ENCODE measurements around the gene GNB4.

GRCh38 chr3:179348325-179349013 lies 102.8 kb downstream of the GNB4 start:
- TF ChIP-seq CTCF (conservative IDR thresholded peaks at IDR 0.05) (no peak), EZH2 (IDR thresholded peaks at IDR 0.05; ENCODE audit: low read depth) (no peak)
